Activated CD8-positive, alpha-beta memory T cell treated with anti-CD3 and anti-CD28 coated beads for 36 hours (primary cell): ENCODE measurements around the gene CALML6. TPM values are rescaled to one million over a fixed set of nuclear protein-coding genes. Genes with fewer than 3 reads are reported as not detected.

ENCODE experiments used
- CTCF ChIA-PET: fragments of 350-600 bp; sonication (Branson Sonifier 250); formaldehyde crosslinking; loops from one replicate; lab custom pipeline; 2021; ENCODE audit warnings: antibody characterized with exemption; lab: Charles Lee
- POLR2A ChIA-PET: fragments of 350-600 bp; sonication (Branson Sonifier 250); formaldehyde crosslinking; loops from one replicate; lab custom pipeline; 2021; ENCODE audit warnings: antibody characterized with exemption; lab: Charles Lee
- total RNA-seq, 2 experiments: library from RNA; stranded (reverse); gene quantifications; one replicate each; pipeline ENCODE4 v1.2.3, GENCODE V29; 2021

Gene CALML6
- total RNA-seq, 2 experiments from 2014 or later = 0.72 to 0.78 TPM

DNA sequence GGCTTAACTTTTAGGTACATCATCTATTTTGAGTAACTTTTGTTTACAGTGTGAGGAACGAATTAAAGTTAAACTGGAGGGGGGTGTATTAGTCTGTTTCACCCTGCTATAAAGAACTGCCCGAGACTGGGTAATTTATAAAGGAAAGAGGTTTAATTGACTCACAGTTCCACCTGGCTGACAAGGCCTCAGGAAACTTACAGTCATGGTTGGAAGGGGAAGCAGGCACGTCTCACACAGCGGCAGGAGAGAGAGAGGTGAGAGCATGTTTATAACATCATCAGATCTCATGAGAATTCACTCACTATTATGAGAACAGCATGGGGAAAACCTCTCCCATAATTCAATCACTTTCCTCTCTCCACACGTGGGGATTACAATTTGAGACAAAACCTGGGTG, 35.9 kb downstream of the CALML6 start:
- CTCF ChIA-PET = no interaction called here
- POLR2A ChIA-PET = no interaction called here

GRCh38 chr1:1954015-1954414, 39.0 kb downstream of the CALML6 start:
- ChIA-PET CTCF (no interaction called here), POLR2A (no interaction called here)

- ChIA-PET CTCF (interaction anchor here (1.6 kb wide), 1 partner anchor 89 kb away, joined by 5 read pairs; no protein-coding TSS in a partner anchor), POLR2A (no interaction called here)
Measured at GRCh38 chr1:1954831-1955441, 39.9 kb downstream of the CALML6 start.

- CTCF ChIA-PET = interaction anchor here (1.6 kb wide), 1 partner anchor 89 kb away, joined by 5 read pairs; no protein-coding TSS in a partner anchor
- POLR2A ChIA-PET = no interaction called here
Measured at GRCh38 chr1:1955621-1956094, 40.6 kb downstream of the CALML6 start.

- POLR2A ChIA-PET = no interaction called here
- CTCF ChIA-PET = interaction anchor here (1.6 kb wide), 1 partner anchor 88 kb away, joined by 5 read pairs; no protein-coding TSS in a partner anchor
Measured at GRCh38 chr1:1956101-1956500, 41.0 kb downstream of the CALML6 start.

- POLR2A ChIA-PET = no interaction called here
- CTCF ChIA-PET = interaction anchor here (1.2 to 1.6 kb wide), 2 partner anchors 87 to 88 kb away, joined by 3 to 5 read pairs; no protein-coding TSS in a partner anchor
Measured at GRCh38 chr1:1956586-1957532, 41.8 kb downstream of the CALML6 start.

- POLR2A ChIA-PET = no interaction called here
Measured at GRCh38 chr1:1957533-1957961, 42.5 kb downstream of the CALML6 start.

GRCh38 chr1:1958071-1958541, 43.0 kb downstream of the CALML6 start:
- POLR2A ChIA-PET = no interaction called here
- CTCF ChIA-PET = interaction anchor here (0.6 to 1.2 kb wide), 3 partner anchors 8 to 87 kb away, joined by 3 read pairs; no protein-coding TSS in a partner anchor

More at GRCh38 chr1:1957533-1957961, 42.5 kb downstream of the CALML6 start:
- CTCF ChIA-PET = interaction anchor here (0.6 to 1.2 kb wide), 2 partner anchors 9 to 87 kb away, joined by 3 read pairs; no protein-coding TSS in a partner anchor

DNA sequence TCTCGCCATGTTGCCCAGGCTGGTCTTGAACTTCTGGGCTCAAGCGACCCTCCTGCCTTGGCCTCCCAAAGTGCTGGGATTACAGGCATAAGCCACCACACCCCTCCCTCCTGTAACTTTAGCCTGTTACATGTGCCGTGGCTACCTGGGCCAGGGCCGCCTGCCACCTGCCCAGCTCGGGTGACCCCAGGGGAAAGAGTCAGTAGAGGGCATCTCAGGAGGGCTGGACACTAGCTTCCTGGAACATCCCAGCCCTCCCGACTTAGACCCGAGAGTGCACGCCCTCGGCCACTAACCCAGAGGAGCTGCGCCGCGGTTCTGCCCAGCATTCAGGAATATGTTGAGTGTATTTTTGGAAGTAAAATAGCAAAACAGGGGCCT, 44.4 kb downstream of the CALML6 start:
- POLR2A ChIA-PET = no interaction called here
- CTCF ChIA-PET = interaction anchor here (1.3 to 2.9 kb wide), 3 partner anchors 84 to 89 kb away, joined by 3 to 24 read pairs (median 4); no protein-coding TSS in a partner anchor

GRCh38 chr1:1959840-1960479, 44.9 kb downstream of the CALML6 start:
- ChIA-PET POLR2A (no interaction called here), CTCF (interaction anchor here (0.8 to 2.9 kb wide), 5 partner anchors 9 to 89 kb away, joined by 3 to 24 read pairs (median 3); no protein-coding TSS in a partner anchor)

DNA sequence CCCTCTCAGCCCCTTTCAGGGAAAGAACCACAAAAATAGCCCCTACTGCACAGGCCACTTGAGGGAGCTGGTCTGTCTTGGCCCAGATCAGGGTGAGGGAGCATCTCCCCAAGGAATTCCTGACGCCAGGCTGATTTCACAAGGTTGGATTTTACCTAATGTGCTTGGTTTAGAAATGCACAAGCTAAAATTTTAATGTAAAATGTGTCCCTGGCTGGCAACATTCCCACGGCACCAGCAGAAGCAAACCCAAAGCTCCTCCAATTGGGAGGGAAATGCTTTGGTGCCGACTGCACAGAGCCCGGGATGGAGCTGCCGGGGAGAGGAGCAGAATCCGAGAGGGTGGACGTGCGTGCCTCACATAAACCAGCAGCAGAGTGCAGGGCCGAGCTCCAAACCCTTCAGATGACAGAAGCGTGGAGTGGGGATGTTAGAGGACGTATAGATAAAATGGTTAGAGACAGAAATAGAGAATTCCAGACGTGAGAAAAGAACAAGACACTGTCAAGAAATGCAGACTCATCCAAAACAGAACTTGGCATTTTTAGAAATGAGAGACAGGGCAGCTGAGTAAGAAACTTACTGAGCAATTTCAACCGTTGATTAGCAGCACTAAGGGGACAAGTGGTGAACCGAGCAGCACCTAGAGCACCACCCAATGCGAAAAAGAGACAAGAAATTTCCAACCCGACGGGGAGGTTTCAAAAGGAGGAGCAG, 45.6 kb downstream of the CALML6 start:
- POLR2A ChIA-PET = no interaction called here
- CTCF ChIA-PET = interaction anchor here (0.6 to 2.9 kb wide), 6 partner anchors 8 to 96 kb away, joined by 3 to 24 read pairs (median 4); no protein-coding TSS in a partner anchor

DNA sequence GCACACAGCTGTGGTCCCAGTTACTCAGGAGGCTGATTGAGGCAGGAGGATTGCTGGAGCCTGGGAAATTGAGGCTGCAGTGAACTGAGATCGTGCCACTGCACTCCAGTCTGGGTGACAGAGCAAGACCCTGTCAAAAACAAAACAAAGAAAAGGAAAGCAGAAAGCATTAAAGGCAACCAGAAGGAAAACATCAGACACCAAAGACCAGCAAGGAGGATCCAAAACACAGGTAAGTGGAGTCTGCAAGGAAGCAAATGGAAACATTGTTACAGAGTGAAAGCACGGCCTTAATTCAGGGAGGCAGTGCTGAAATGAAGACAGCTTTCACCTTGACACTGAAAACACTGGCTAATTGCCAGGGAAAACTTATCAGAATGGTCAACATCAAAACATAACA, 47.7 kb downstream of the CALML6 start:
- ChIA-PET CTCF (interaction anchor here (0.6 kb wide), 1 partner anchor 161 kb away, joined by 3 read pairs; no protein-coding TSS in a partner anchor), POLR2A (no interaction called here)

GRCh38 chr1:1963570-1963969, 48.5 kb downstream of the CALML6 start:
- CTCF ChIA-PET = no interaction called here
- POLR2A ChIA-PET = no interaction called here

DNA sequence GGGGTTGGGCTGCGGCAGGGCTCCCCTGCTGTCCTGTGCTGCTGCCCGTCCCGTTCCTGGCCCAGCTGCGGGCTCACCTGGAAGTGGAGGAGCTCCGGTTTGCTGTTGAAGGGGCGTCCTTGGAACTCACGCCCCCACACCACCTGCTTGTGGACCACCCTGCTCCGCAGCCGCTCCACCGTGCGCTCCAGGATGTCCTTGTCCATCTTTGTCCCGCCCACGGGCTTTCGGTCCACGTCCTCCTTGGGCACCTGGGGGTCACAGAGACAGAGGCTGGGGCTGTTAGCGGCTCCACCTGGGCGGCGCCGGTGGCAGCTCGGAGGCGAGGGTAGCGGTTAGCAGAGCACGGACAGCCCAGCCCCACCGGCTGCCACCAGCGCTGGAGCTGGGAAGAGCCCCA, 49.8 kb downstream of the CALML6 start:
- ChIA-PET POLR2A (no interaction called here), CTCF (no interaction called here)

DNA sequence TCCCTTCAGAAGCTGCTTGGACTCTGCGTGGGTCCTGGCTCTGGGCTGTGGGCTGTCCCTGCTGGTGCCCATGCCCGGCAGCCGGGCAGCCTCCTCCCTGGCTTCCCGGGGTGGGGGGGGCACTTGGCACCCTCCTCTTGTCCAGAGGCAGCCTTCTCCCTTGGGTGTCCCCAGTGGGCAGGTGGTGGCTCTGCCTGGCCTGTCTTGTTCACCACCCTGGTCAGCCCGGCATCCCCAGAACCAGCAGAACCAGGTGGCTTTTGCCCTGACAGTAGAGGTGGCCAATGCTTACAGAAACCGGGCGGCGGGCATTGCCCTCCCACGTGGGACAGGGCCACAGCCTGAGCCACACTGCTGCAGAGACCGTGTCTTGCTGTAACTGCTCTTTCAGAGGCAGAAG, 50.5 kb downstream of the CALML6 start:
- ChIA-PET POLR2A (no interaction called here), CTCF (no interaction called here)

- POLR2A ChIA-PET = no interaction called here
Measured at GRCh38 chr1:1966071-1966740, 51.1 kb downstream of the CALML6 start.

More at GRCh38 chr1:1966071-1966740, 51.1 kb downstream of the CALML6 start:
- CTCF ChIA-PET = interaction anchor here (0.7 kb wide), 1 partner anchor 8 kb away, joined by 3 read pairs; no protein-coding TSS in a partner anchor
